HG03439 (cell line): ENCODE data around the gene ZNF503.

Source experiments
- ATAC-seq: cut with Tn5 transposase; IDR thresholded peaks from one replicate; pipeline ENCODE4 v1.9.1; 2021; ENCODE audit warnings: mild to moderate bottlenecking, moderate library complexity; ENCODE audit not compliant: unreplicated experiment

Gene ZNF503

DNA sequence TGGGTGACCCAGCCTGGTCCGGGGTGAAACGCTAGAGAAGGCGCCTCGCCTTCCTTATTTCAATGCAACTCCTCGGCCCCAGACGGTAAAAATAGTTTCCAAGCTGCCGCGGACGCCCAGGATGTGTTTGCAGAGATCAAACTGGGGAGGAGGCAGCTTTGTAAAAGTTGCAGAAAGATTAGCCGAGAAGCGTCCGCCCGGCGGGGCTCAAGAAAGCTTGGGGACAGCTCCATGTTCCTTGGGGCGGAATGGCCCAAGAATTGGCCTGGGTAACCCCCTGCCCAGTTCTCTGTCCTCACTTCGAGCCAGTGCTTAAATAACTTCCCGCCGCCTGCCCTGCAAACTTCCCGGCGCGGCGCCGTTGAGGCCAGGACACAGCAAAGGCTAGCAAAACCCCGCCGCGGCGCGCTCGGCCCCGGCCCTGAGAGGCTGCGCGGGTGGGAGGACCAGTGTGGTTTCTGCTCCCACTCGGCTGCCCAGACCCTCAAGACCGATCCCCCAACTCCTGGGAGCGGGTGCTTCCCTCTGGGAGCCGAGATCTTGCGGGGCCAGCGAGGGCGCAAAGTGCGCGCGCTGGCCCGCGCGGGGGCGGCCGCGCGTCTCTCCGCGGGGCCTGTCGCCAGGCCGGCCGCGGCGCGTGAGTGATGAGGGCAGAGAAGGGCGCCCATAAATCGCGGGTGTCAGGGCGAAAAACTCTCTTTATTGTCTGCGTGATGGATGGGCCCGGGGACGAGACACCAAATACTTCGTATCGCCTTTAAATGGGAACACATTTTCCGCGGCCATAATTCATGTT, 6.3 kb upstream of the ZNF503 start:
- no peak for ATAC-seq

DNA sequence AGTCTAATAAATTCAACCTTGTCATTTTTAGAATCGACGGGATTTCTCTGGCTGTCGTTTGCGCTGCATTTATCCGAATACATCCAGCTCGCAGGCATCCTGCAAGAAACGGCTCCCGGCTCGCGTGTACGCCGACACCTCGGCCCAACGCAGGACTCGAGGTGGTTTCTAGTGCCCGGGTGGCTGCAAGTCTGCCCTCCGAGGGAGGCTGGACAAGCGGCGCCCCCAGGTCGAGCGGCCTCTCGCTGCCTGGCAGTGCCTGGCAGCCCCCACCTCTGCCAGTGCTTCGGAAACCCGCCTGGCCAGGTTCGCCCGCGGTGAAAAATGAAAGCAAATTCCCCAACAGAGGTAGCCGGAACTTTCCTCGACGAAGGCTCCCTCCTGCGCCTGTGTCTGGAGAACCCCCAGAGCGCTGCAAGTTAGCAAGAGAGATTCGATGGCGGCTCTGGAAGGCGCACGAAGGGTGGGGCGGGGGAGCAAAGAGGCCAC, 5.7 kb upstream of the ZNF503 start:
- no peak for ATAC-seq

DNA sequence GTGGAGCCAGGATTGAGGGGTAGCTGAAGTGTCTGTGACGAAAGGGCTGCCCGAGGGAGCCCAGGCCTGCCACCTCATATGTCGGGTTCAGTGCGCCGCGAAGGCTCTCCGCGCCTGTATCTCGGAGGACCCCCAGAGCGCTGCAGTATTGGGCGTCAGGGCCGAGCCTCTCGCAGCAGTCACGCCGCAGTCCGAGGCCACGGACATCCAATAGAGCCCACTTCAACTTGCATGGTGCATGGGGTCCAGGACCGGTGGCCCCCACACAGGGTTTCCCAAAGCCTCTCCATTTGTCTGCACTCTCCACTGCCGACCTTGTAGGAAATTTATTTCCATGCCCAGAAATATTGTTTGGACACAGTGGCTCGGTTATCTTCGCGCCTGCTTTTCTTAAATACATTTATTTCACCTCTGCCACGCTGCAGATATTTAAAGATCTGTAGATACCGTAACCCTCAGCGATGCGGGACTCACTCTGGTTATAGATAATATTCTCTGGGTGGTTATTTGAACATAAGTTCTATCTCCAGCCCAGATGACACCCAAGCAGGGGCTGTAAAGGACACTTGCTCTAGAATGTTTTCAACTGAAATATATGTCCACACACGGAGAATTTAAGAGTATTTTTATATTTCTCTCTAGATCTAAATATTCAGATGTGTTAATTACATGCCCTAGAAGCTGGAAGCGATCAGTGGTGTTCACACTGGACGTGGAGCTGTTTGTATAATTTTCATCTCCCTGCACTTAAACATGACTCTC, 5.1 kb upstream of the ZNF503 start:
- no peak for ATAC-seq

GRCh38 chr10:75405598-75406461, 4.3 kb upstream of the ZNF503 start:
- no peak for ATAC-seq

GRCh38 chr10:75404815-75405597, 3.4 kb upstream of the ZNF503 start:
- ATAC-seq = no peak

GRCh38 chr10:75403939-75404814, 2.6 kb upstream of the ZNF503 start:
- no peak for ATAC-seq

DNA sequence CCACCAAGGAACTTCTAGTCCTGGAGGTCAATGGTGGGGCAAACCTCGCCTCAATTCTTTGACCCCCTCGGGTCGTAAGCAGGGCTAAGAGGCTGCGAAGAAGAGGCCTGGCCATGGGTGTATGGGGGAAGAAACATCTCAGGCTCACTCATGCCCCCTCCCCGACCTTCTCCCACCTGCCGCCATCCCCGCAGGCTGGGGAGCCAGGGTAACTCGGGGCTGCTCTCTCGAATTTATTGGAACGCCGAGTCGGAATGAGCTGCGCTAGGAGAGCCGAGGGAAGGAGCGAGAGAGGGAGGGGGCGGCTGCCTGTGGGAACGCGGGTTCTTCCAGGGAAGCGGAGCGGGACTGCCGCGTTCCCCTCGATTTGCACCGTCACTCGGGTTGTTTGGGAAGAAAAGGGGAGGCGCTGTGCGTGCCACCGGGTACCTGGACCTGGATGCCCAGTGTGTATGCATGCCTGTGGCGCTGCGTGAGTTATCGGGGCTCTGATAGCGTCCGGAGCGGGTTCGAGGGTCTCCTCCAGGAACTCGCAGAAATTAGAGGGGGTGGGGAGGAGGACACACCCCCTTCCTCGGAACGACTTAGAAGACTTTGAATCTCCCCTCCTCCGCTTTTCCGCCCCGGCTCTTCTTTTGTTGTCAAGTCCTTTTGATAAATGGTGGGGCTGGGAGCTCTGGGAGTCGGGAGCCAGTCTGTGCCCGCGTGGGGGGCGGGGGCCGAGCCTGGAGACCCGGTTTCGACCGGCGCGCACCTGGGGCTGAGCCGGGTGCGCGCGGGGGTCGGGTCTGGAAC, 1.8 kb upstream of the ZNF503 start:
- no peak for ATAC-seq

DNA sequence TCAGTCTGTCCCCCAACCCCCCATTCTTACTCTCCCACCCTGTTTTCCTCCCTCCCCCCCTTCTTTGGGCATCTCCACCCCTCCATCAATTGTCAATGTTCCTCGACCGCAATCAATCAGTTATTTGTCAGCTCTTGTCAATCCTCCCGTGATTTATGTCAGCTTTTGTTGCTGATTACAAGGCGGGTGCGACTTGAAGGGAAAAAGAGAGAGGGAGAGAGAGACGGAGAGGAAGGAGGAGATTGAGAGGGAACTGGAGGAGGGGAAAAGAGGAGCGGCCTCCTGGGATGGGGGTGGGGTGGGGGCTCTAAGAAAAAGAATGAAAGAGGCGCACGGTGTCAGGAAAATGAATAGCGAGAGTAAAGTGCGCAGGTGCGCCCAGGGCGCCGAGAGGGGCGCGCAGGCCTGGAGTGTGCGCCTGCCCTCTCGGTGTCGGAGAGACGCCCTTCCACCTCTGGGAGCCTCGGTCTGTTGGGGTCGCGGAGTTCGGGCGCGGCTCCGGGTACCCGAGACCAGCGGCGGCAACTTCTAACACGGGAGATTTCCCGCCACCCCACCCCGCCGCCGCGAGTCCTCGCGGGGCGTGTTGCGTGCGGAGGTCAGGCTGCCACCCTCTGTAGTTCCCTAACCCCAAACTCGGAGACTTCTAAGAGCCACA, 1.1 kb upstream of the ZNF503 start:
- no peak for ATAC-seq

DNA sequence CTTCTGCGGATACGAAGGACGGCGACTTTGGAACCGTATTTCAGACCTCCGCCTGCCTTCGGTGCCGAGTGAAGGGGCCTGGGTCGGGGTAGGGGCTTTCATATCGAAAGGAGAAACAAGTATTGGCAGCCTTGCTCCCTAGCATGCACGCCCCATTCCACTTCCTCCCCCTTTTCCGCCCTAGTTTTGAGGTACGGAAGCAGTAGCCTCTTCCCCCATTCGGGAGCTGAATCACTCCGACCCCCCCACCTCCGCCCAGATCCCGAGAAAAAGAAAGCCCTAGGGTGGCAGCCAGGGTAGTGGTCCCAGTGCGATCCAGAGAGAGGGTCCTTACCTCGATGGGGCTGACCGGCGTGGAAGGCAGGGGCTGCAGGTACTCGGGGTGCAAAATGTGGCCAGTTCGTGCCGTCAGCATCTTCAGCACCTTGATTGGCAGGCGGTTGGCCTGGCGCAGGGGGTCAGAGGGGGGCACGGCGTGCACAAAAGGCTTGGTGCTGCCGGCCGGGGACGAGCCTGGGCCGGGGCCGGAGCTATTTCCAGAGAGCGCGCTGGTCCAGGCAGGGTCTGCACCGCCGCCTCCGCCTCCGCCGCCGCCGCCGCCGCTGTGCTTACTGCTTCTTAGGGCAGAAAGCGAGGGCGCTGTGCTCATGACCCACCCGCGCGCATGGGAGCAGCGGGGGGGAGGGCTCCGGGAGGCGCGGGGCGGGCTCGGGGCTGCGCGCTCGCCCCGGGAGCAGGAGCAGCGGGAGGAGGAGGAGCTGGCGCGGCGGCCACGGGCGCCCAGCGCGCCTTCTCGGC, 594 bp downstream of the ZNF503 start:
- ATAC-seq = peak; percentile 33

- no peak for ATAC-seq
Observed at GRCh38 chr10:75400163-75400770, 1.3 kb downstream of the ZNF503 start.

DNA sequence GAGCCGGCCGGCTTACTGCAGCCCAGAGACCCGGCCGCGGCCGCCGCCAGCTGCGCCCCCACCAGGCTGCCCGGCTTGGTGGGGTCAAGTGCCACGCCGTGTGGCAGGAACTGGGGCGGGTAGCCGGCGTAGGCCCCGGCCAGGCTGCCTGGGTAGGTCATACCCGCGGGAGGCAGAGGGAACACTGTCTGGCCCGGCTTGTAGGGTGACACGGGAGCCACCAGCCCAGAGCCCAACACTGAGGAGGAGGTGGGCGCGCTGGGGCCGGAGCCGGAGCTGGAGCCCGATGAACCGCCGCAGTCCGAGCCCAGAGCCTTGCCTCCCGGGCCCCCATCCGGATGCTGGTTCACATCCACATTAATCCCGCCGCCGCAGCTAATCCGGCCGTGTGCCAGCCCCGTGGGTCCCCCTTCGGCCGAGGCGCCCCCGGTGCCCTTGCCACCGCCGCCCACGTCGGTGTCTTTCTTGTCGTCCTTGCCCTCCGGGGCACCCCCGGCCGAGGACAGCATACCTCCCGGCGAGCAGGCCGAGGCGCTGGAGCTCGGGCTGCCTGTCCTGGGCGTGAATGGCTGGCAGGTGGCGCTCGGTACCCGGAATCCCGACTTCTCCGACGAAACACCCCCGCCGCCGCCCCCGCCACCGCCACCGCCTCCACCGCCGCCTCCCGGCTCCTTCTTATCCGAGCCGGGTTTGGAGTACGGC, 2.0 kb downstream of the ZNF503 start:
- ATAC-seq = no peak

GRCh38 chr10:75398692-75399460, 2.7 kb downstream of the ZNF503 start:
- no peak for ATAC-seq

DNA sequence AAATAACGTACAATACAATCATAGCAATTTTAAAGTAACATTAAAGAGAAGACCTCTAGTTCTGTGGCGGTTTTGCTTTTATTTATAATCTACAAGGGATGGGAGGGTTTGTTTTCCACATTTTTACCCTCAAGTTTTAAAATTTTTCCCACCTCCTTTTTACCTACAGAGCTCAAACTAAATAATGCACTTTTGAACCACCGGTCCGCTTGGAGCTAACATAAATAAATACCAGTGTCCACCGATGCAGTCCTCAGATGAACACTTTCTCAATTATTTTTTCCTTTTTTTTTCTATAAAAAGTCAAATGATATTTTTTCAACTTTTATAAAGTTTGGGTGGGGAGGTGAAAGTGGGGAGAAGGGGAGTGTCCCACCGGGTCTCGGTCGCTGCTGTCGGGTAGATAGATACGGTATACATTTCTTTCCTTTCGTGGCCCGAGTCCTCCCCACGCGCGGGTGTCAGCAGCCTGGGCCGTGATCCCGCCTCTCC, 3.3 kb downstream of the ZNF503 start:
- ATAC-seq = no peak

- ATAC-seq = no peak
Observed at GRCh38 chr10:75397496-75398199, 3.9 kb downstream of the ZNF503 start.
